GM21528 (cell line): Measurements from ENCODE around the gene AHSA1.
"Not testable (repeated sequence)": the region's sequence is repeated elsewhere in the genome, so short reads cannot be mapped to it uniquely, and the experiment has no call there.

ENCODE experiments used
- ATAC-seq: cut with Tn5 transposase; IDR thresholded peaks from one replicate; pipeline ENCODE4 v1.9.1; 2021; ENCODE audit warnings: mild to moderate bottlenecking, moderate library complexity; ENCODE audit not compliant: unreplicated experiment, low FRiP score

The AHSA1 gene

DNA sequence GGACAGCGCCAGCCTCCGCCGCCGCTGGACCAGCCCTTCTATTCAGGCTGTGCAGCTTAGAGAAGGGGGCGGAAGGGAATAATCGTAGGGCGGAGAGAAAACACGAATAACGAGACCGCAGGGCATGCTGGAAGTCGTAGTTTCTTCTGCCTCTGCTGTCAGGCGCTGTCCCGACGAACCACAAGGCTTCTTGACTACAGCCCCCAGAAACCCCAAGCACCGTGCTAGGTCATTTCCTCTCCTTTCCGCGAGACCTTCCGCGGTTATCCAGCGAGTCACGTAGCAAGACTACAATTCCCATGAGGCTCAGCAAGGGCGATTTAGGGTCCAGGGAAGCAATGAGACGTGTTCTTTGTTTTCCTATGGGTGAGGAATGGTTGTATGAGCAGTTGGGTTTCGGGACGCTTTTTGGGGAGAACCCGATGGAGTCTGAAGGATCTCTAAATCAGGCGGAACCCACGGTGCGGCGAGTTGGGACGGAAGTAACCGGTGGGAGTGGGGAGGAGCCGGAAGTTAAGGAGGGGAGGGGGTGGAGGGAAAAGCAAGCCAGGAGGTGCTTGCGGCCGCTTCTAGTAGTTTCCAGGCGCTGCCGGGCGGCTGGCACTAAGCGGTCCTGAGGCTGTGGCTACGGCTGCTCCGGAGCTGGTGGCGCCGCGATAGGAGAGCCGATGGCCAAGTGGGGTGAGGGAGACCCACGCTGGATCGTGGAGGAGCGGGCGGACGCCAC is at the start of gene AHSA1, which contains the start of gene VIPAS39:
Gene AHSA1, plus strand, starts transcription at position 572 of the 727 bp plus-strand sequence. Its CDS starts 97 bp downstream, at position 669.
Gene VIPAS39, minus strand, starts transcription at position 80 of the 727 bp plus-strand sequence. CDS start 3,499 bp downstream, outside the sequence.
- ATAC-seq, result peak; percentile 91

DNA sequence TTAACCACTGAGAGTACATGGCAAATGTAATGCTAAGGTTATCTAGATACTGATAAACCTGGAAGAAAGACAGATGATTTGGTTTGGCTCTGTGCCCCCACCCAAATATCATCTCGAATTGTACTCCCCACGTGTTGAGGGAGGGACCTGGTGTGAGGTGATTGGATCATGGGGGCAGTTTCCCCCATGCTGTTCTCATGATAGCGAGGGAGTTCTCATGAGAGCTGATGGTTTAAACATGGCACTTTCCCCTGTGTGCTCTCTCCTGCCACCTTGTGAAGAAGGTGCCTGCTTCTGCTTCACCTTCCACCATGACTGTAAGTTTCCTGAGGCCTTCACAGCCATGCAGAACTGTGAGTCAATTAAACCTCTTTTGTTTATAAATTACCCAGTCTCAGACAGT is 48.8 kb upstream of the AHSA1 start:
- ATAC-seq, result no peak

DNA sequence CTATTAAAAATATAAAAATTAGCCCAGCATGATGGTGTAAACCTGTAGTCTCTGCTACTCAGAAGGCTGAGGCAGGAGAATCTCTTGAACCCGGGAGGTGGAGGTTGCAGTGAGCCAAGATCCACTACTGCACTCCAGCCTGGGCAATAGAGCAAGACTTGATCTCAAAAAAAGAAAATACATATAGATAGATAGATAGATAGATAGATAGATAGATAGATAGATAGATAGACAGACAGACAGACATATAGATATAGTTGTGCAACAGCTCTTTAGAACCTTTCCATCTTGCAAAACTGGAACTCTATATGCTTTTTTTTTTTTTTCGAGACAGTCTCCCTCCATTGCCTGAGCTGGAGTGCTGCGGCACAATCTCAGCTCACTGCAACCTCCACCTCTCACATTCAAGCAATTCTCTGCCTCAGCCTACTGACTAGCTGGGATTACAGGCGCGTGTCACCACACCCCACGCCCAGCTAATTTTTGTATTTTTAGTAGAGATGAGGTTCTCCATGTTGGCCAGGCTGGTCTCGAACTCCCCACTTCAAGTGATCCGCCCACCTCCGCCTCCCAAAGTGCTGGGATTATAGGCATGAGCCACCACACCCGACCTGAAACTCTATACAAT is 42.4 kb upstream of the AHSA1 start:
- ATAC-seq, result not testable (repeated sequence)

GRCh38 chr14:77416098-77416497 is 41.8 kb upstream of the AHSA1 start:
- not testable (repeated sequence) for ATAC-seq

GRCh38 chr14:77416836-77417235 is 41.1 kb upstream of the AHSA1 start:
- no peak for ATAC-seq

- ATAC-seq, result no peak
Observed at GRCh38 chr14:77421201-77421600, 36.7 kb upstream of the AHSA1 start.

- no peak for ATAC-seq
Observed at GRCh38 chr14:77423423-77423822, 34.5 kb upstream of the AHSA1 start, which contains the start of gene NOXRED1. Gene NOXRED1 (minus strand): TSS chr14:77423523. CDS start chr14:77422889, 634 bp downstream.

- no peak for ATAC-seq
Observed at GRCh38 chr14:77424862-77425261, 33.0 kb upstream of the AHSA1 start.

DNA sequence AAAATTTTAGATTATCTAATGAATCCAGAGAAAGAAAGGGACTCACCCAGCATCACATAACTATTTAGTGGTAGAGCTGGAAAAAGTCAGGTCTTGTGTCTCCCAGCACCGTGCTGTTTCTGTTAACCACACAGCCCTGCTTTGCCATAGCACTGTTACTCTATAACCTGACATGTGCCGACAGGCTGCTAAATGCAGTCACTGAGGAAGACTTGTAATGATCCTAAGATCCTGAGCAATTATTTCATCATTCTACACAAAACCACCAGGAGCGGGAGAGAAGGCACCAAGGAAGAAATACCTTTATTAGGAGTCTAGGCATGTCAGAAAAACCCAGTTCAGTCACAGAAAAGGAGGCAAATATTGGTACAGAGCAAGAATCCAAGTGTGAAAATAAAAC is 31.5 kb upstream of the AHSA1 start:
- no peak for ATAC-seq

GRCh38 chr14:77436042-77436441 is 21.9 kb upstream of the AHSA1 start:
- no peak for ATAC-seq

- no peak for ATAC-seq
Observed at GRCh38 chr14:77438596-77438995, 19.3 kb upstream of the AHSA1 start.

GRCh38 chr14:77439861-77440260 is 18.0 kb upstream of the AHSA1 start:
- ATAC-seq, result no peak

DNA sequence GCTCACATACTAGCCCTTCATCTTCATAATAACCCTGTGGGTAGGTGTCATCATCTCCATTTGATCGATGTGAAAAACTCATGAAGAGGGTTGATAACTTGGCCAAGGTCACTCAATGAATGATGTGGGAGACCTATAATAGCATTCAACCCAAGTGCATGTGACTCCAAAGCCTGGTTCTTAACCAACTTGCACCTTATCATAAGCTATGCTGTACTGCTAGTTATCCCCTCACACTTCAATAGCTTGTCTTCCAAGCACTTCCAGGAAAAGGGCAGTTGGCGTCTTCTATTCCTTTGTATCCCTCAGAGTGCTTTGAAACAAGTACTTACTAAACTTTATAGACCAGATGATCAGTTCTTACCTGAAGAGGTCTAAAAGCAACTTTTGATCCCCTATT is 15.7 kb upstream of the AHSA1 start:
- ATAC-seq, result no peak

GRCh38 chr14:77455966-77456640 is 1.8 kb upstream of the AHSA1 start:
- no peak for ATAC-seq

GRCh38 chr14:77457115-77457521 is 775 bp upstream of the AHSA1 start:
- peak; percentile 19 for ATAC-seq

- ATAC-seq, result peak; percentile 18
Observed at GRCh38 chr14:77458249-77458950, 507 bp downstream of the AHSA1 start.

- ATAC-seq, result no peak
Observed at GRCh38 chr14:77459072-77459723, 1.3 kb downstream of the AHSA1 start.

DNA sequence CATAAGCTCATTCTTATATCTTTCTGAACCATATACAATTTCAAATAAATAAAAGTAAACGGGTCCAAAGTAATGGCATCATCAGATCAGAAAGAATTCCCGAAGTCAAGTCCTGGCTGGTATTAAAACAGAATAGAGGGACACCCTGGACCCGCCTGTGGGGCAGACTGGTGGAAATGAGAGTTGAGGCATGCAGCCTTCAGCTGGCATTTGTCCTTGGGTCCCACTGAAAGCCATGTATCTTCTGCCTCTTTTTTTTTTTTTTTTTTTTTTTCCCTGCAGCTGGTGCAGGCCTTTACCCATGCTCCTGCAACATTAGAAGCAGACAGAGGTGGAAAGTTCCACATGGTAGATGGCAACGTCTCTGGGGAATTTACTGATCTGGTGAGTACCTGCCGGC is 9.9 kb downstream of the AHSA1 start:
- no peak for ATAC-seq

DNA sequence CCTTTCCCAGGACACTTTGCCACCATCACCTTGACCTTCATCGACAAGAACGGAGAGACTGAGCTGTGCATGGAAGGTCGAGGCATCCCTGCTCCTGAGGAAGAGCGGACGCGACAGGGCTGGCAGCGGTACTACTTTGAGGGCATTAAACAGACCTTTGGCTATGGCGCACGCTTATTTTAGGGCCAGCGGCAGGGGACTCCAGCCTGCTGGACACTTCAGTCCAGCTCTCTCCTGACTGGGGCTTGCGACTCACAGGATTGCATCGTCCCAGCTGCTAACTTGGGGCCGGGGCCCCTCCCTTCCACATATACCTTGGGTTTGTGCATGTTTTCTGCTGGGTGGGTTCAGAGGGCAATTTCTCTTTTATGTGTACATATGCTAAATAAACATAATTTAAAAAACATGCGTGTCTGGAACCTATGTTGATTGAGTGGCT is 11.2 kb downstream of the AHSA1 start:
- ATAC-seq, result no peak

DNA sequence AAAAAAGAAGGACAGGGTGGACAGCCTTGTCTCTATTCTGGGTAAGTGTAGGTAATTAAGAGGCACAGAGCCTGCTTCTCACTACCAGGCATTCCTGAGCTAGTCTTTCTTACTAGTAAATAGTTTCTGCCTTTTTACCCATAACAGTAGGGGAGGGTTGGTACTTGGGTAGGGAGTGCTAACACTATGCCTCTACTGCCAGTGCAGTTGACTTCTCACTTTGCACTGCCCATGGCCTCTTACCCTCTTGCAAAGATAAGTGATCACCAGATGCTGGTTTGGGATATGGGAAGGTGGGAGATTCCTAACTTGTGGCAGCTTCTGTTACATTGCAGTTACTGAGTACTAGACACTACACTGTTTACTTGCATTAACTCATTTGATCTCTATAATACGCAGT is 11.6 kb downstream of the AHSA1 start:
- no peak for ATAC-seq
